SH-SY5Y (cell line): ENCODE data around the gene UMPS.

ENCODE experiments used
- GATA2 ChIP-seq: IDR thresholded peaks from 2 replicates; pipeline ENCODE4 v1.6.1; 2011; ENCODE audit warnings: mild to moderate bottlenecking, low read depth, low read length
- GATA3 ChIP-seq: IDR thresholded peaks from 2 replicates; pipeline ENCODE4 v1.6.1; 2011; ENCODE audit warnings: low read depth, mild to moderate bottlenecking, low read length, moderate library complexity

DNA sequence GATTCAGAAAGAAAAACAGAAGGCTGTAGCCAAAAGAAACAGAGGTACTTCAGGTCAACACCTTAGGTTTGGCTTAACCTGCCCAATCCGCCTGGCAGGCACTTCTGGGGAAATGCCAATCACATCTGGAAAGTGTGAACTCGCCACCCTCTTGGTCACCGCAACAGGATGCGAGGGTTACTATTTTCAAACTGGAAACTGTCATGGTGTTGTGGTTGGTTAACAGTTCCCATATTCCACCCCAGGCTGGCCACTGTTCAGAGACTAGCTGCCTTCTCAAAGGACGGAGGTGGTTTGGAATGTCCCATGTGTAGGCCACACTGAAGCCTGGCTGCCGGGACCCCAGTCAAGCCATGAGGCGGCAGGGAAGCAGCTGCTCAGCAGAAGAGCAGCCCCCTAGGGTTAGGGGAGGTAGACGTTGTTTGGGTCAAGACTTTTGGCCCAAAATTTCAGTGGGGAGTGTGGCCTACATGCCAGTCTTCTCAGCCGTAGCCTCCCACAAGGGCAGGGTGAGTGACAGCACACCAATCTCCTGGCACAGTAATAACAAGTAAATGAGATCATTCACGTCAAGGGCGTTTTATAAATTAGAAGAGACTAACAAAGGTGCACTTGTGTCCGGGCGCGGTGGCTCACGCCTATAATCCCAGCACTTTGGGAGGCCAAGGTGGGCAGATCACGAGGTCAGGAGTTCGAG lies 54.6 kb downstream of the UMPS start:
- TF ChIP-seq GATA2 (no peak), GATA3 (no peak)
